H4 (cell line): Measurements from ENCODE around the gene CBX7. TPM values are rescaled to one million over a fixed set of nuclear protein-coding genes. Genes with fewer than 3 reads are reported as not detected.

Experiments
- DNase-seq: peaks from one replicate; pipeline ENCODE4 v3.0.0-alpha.2; 2015; ENCODE audit warnings: low spot score
- total RNA-seq: library from RNA; depleted of rRNA; stranded (reverse); fragments of >200 nt; shearing (Covaris generic); gene quantifications from 2 replicates; pipeline ENCODE4 v1.2.3, GENCODE V29; 2014

Gene CBX7
- total RNA-seq, 1 experiment from 2014 or later: 0.37 TPM

- DNase-seq: no peak
Measured at GRCh38 chr22:39128508-39128907, 24.0 kb downstream of the CBX7 start.

GRCh38 chr22:39125622-39126021 lies 26.9 kb downstream of the CBX7 start:
- no peak for DNase-seq

- DNase-seq: no peak
Measured at GRCh38 chr22:39123751-39124581, 28.5 kb downstream of the CBX7 start.

DNA sequence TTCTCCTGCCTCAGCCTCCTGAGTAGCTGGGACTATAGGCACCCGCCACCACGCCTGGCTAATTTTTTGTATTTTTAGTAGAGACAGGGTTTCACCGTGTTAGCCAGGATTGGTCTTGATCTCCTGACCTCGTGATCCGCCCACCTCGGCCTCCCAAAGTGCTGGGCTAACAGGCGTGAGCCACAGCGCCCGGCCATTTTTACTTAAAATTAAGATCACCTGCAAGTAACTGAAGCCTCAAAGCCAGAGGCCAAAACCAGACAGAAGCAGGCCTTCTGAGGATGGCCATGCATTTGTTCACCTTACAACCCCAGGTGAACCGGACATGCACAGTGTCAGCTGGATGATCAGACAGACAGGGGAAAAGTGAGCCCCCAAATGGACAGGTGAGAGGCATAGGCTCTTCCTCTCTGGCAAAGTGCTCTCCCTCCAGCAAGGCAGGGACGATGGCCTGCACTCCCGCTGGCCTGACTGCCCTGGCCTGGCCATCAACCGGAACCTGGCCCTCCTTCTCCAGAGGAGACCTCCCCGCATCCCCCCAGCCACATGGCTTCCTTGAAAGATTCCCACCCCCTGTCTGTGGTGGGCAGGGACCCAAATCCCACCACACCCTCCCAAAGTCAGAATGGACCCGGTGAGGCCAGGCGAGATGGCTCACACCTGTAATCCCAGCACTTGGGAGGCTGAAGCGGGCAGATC lies 29.6 kb downstream of the CBX7 start:
- no peak for DNase-seq

- no peak for DNase-seq
Measured at GRCh38 chr22:39120983-39121382, 31.5 kb downstream of the CBX7 start.

GRCh38 chr22:39117585-39118191 lies 34.8 kb downstream of the CBX7 start:
- DNase-seq: no peak

DNA sequence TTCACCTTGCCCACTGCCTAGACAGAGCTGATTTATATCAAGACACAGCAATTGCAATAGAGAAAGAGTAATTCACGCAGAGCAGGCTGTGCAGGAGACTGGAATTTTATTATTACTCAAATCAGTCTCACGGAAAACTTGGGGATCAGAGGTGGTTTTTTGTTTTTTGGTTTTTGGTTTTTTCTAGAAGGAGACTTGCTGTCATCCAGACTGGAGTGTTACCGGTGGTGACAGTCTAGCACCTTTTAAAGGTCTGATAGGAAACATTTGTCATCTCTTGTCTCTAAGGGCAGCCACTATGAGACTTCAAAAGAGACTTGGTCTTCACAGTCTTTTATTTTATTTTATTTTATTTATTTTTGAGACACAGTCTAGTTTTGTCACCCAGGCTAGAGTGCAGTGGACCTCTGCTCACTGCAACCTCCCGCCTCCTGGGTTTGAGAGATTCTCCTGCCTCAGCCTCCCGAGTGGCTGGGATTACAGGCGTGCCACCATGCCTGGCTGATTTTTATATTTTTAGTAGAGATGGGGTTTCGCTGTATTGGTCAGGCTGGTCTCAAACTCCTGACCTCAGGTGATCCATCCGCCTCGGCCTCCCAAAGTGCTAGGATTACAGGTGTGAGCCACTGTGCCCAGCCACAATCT lies 36.4 kb downstream of the CBX7 start:
- DNase-seq: no peak

DNA sequence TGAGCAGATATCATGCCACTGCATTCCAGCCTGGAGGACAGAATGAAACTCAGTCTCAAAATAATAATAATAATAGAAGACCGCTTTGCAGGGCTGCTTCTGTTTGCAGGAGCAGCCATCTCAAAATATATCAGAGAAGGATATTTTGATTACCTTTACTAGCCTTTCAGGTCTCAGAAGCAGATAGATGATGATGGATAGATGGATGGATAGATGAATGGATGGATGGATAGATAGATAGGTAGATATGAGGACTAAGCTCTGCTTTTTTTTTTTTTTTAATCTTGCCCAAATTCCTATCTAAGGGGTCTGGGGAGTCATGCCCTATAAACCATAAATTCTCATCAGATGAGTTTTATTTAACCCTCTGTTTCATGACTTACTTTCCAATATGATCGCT lies 36.9 kb downstream of the CBX7 start:
- no peak for DNase-seq

DNA sequence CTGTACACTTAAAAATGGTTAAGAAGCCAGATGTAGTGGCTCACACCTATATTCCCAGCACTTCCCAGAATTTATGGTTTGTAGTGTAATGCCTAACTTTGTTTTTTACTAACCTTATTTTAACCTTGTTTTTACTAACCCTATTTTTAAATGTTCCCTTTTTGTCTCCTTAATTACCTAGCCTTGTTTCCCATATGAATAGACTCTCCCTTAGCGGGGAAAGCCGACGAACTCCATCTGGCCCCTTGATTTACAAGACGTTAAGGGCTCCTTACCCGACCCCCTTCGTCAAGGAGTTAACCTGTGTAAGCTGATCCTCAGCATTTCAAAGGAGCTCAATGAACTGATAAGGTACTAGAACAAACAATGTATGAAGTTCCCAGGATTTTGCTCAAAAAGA lies 38.4 kb downstream of the CBX7 start:
- DNase-seq: no peak

DNA sequence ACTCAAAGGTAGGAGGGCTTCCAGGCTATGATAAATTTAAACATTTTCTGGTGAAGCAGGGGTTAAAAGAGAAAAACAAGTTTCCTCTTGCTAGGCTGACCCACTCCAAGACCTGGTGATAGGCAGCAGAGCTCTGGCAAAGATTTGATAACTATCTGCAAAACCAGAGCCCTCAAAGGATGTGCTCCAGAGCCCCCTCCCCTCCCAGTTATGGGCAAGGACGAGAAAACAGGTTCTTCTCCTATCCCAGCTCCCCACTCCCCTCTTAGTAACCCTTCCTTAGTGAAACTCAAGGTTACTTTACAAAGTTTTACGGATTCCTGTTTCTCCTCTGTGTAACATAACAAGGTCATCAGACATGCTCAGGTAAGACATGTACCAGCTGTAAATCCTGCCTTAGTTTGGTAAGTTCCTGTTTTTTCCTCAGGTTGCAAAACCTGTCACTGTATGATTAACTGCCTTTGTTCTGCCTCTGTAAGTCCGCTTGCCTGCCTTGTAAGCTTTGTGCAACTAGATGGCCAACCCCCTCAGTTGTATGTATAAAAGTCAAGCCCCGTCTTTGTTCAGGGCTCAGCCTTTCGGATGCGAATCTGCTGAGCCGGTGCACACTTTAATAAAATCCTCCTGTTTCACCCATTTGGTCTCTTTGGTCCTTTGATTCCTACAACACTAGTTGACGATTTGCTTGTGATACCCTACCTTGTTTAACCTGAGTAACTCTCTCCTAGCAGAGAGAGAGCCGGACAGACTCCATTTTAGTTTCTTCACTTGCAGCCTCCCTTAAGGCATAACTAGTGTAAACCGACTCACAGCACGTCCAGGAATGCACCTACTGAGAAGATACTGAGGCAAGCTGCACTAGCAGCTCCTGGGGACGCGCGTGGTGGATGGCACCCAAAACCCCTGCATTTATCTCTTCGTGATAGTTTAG lies 41.6 kb downstream of the CBX7 start:
- DNase-seq: no peak

DNA sequence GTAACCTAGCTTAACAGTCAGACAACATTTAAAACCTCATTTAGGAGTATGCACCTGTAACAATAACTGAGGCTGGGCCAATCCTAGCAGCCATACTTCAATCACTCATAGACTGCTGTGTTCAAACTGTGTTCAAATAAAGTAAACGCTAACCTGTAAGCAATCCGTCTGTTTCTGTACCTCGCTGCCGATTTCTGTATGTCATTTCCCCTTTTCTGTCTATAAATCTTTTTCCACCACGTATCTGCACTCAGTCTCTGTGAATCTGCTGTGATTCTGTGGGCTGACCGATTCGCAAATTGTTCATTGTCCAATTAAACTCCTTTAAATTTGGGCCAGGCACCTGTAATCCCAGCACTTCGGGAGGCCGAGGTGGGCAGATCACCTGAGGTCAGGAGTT lies 43.1 kb downstream of the CBX7 start:
- DNase-seq: no peak

DNA sequence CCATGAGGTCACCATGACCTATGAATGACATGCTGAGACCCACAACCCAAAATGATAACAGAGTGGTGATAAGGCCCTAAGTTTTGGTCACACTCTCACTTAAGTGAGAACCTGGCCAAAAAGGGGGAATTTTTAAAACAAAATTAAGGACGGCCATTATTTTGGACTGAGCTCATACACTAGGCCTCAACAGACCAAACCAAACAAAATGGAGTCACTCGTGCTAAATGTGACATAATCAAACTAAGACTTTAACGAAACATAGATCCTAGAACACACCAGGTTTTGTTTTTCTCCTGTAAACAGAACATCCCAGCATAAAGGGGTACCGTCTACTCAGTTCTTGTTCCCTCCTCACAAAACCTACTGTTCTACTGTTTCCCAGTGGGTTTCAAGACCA lies 44.0 kb downstream of the CBX7 start:
- DNase-seq: no peak

DNA sequence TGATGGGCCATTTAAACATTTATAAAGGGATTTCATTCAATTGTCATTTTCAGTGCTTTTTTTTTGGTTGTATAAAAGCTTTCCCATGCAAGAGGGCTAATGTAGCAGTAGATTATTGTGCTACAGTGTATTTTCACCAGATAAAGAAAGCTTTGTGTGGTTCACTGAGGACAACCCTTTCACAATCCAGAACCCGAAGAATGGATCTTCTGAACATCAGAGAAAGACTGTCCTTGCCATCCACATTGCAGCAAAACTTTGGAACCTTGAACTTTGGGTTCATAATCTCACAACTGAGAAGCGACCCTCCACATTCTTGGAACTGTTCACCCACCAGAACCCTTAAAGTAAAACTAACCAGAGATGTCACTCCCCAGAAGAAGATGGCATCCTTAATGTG lies 46.2 kb downstream of the CBX7 start:
- DNase-seq: no peak

DNA sequence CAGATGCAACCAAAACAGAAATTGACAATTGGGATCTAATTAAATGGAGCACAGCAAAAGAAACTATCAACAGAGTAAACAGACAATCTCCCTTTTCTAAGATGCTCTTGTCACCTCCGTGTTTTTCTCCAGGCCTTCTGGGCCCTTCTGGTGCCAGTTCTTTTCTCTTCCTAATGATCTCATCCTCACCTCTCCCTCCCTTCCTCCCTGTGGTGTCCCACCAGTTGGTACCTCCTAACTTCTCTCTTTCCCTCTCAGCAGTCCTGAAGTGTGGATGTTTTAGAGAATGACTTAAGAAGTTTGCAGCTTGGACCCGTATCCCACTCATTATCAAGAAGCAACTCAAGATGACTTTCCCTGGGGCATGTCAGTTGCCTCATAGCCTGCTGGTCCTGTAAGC lies 49.0 kb downstream of the CBX7 start:
- DNase-seq: no peak

DNA sequence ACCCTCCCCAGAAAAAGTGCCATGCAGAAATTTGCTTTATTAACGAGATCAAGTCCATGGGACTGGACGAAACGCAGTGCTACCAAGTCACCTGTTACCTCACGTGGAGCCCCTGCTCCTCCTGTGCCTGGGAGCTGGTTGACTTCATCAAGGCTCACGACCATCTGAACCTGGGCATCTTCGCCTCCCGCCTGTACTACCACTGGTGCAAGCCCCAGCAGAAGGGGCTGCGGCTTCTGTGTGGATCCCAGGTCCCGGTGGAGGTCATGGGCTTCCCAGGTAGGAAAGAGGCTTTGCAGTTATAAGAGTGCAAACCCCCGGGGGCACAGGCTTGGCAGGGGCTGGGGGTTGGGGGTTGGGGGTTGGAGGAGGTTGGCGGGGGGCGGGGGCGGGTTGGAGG lies 51.3 kb downstream of the CBX7 start:
- no peak for DNase-seq

DNA sequence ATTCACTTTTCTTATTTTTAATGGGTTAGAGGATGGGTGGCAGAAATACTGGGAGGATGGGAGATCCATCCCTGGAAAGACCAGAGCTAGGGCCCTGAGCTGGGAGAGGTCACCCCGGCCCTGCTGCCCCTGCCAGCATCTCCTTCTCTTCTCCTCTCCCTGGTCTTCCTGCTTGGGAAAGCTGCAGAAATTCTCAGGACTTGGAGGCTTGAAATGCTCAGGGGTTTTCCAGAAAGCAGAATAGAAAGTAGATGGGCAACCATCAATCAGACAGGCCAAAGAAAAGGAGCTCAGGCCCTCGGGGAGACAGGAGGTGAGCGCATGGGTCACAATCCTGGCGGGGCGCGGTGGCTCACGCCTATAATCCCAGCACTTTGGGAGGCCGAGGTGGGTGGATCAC lies 53.9 kb downstream of the CBX7 start:
- DNase-seq: no peak

DNA sequence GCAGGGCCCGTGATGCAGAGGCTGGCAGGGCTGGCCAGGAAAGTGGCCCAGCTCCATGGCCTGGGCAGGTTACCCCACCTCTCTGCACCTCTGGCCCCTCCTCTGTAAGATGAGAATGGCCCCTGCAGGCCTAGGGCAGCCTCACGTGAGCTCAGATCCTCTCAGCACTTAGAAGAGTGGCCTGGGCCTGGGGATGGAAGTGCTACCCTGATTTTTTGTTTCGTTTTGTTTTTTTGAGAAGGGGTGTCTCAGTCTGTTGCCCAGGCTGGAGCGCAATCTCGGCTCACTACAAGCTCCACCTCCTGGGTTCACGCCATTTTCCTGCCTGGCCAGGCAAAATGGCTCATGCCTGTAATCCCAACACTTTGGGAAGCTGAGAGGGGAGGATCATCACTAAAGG lies 54.5 kb downstream of the CBX7 start:
- DNase-seq: no peak

DNA sequence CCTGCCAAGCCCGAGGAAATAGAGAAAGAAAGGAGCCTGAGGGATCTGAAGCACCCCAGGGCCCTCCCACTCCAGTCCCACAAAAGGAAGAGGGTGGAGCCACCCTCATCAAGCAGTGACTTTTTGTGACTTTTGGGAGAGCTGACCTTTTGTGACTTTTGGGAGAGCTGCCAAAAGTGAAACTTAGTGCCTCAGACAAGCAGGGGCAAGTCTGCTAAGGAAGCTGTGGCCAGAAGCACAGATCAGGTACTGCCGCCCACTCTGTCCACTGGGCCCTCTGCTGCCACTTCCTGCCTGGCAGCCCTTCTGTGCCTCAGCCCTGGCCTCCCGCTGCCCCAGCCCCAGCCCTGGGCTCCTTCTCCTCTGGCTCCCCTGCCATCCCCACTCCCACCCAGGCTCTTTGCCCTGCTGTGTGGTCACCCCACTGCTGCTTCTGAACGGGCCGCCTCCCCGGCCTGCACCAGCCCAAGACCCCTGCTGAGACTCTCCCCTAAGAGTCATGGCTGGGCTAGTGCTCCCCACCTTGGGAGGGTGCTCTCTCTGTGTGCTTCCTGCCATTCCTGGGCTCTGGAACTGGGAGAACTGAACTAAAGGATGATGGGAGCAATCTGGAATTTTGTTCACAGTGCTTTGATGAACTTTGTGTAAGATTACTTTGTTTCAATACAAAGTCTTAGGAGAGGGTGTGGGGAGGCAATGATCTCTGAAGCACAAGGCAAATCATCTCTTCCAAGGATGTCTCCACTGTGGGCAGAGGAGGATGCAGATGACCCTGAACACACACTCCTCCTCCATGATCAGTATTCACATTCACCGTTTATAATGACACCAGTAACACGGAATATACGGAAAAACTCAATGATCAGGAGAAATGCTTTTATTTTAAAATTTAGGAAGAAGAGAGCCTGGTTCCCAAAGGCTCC lies 55.1 kb downstream of the CBX7 start, which contains the start of gene APOBEC3H:
TSS of gene APOBEC3H (plus strand) at position 147 of the 923 bp plus-strand sequence. CDS start 3,035 bp downstream, outside the sequence.
- DNase-seq: peak; percentile 43

DNA sequence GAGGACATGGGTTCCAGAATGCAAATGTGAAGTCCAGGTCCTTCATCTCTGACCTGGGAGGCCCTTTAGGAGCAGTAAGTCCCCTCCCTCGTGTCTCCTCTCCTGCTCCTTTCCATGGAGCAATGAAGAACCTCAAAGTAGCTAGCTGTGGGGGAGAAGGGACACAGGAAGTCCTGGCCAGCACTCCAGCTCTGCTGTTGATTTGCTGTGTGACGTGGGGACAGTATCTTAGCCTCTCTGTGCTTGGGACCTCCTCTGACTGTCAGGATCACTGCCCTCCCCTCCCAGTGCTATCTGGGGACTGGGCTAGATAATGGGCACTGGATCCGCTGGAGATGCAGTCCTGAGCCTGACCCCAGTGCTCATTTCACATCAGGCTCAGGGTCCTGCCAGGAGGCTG lies 56.5 kb downstream of the CBX7 start:
- DNase-seq: no peak
